ENCODE results near the gene CST7. TPM values are rescaled to one million over a fixed set of nuclear protein-coding genes. Genes with fewer than 3 reads are reported as not detected.

Gene CST7
- total RNA-seq, 1 experiment from 2014 or later = not detected

- no peaks in the 10 kb centered on the region for H4K20me1 ChIP-seq (ENCODE audit: insufficient read depth)
- H2AFZ ChIP-seq (ENCODE audit: low read depth, low read length, poor library complexity, severe bottlenecking) = no peak overlapping the region
- DNase-seq (ENCODE audit: low read depth, low spot score) (no peak), ATAC-seq (no peak)
- H3K9ac ChIP-seq (ENCODE audit: low read length) = no peak overlapping the region
- no peaks in the 10 kb centered on the region for H3K27me3 ChIP-seq (ENCODE audit: insufficient read depth, low read length)
- H3K4me2 ChIP-seq (ENCODE audit: low read length) = no peak overlapping the region
- H3K79me2 ChIP-seq (ENCODE audit: insufficient read depth, low read length) = no peaks in the 10 kb centered on the region
- peaks cover 0 to 5% of the 10 kb centered on the region in 2 experiments; a peak in 1 of 4 replicates for H3K9me3 ChIP-seq (ENCODE audit: control insufficient read depth in 1 of 2, insufficient read depth in 1 of 2, low read depth in 1 of 2, low read length in 2 of 2)
- RAD21 ChIA-PET (ENCODE audit: low non-redundant PET in 1 of 2, low total read pairs in 2 of 2, uncharacterized antibody in 2 of 2, unreplicated experiment in 2 of 2) = no interaction called here
- TF ChIP-seq ZNF274 (IDR thresholded peaks at IDR 0.05; ENCODE audit: low read depth, low read length) = no peak
- no peaks in the 10 kb centered on the region for H3K4me1 ChIP-seq (ENCODE audit: control insufficient read depth in 1 of 2, insufficient read depth in 2 of 2, low read length in 2 of 2)
- CTCF ChIA-PET = no interaction called here
- intact Hi-C loops (cut with micrococcal nuclease) = no loop called here
- no peak overlapping the region for H3K27ac ChIP-seq (ENCODE audit: low read depth, low read length)
- POLR2A ChIA-PET = no interaction called here
- no peaks in the 10 kb centered on the region for H3K9me2 ChIP-seq (ENCODE audit: insufficient read depth)
- BruUV-seq (replicated peaks) = no TSS peak
- H3K36me3 ChIP-seq (ENCODE audit: control insufficient read depth in 1 of 2, insufficient read depth in 2 of 2, low read length in 2 of 2) = no peaks in the 10 kb centered on the region
- no peak overlapping the region for H3K4me3 ChIP-seq (replicated peaks in 1 of 2; ENCODE audit: low read depth in 1 of 2, low read length in 2 of 2)
These were observed 10.0 kb upstream of the CST7 start for GRCh38 chr20:24939036-24939435.

GRCh38 chr20:24942679-24943078 lies 6.4 kb upstream of the CST7 start:
- POLR2A ChIA-PET = no interaction called here
- Histone ChIP-seq H3K9ac (ENCODE audit: low read length) (no peak overlapping the region), H3K36me3 (ENCODE audit: control insufficient read depth in 1 of 2, insufficient read depth in 2 of 2, low read length in 2 of 2) (no peaks in the 10 kb centered on the region), H3K9me2 (ENCODE audit: insufficient read depth) (no peaks in the 10 kb centered on the region), H2AFZ (ENCODE audit: low read depth, low read length, poor library complexity, severe bottlenecking) (no peak overlapping the region), H3K9me3 (ENCODE audit: control insufficient read depth in 1 of 2, insufficient read depth in 1 of 2, low read depth in 1 of 2, low read length in 2 of 2) (peaks cover 0 to 5% of the 10 kb centered on the region in 2 experiments; a peak in 1 of 4 replicates), H3K4me2 (ENCODE audit: low read length) (no peak overlapping the region), H4K20me1 (ENCODE audit: insufficient read depth) (no peaks in the 10 kb centered on the region), H3K79me2 (ENCODE audit: insufficient read depth, low read length) (no peaks in the 10 kb centered on the region), H3K27me3 (ENCODE audit: insufficient read depth, low read length) (no peaks in the 10 kb centered on the region), H3K4me3 (replicated peaks in 1 of 2; ENCODE audit: low read depth in 1 of 2, low read length in 2 of 2) (no peak overlapping the region), H3K4me1 (ENCODE audit: control insufficient read depth in 1 of 2, insufficient read depth in 2 of 2, low read length in 2 of 2) (no peaks in the 10 kb centered on the region), H3K27ac (ENCODE audit: low read depth, low read length) (no peak overlapping the region)
- intact Hi-C loops (cut with micrococcal nuclease) = no loop called here
- RAD21 ChIA-PET (ENCODE audit: low non-redundant PET in 1 of 2, low total read pairs in 2 of 2, uncharacterized antibody in 2 of 2, unreplicated experiment in 2 of 2) = no interaction called here
- TF ChIP-seq REST (IDR thresholded peaks at IDR 0.05; ENCODE audit: low read depth) (no peak), EZH2phosphoT487 (IDR thresholded peaks at IDR 0.05; ENCODE audit: borderline replicate concordance) (no peak), ELF1 (IDR thresholded peaks at IDR 0.05; ENCODE audit: borderline replicate concordance, low read depth) (no peak), ZNF274 (IDR thresholded peaks at IDR 0.05; ENCODE audit: low read depth, low read length) (no peak), CEBPB (IDR thresholded peaks at IDR 0.05; ENCODE audit: low read depth) (no peak), POLR2AphosphoS5 (IDR thresholded peaks at IDR 0.05; ENCODE audit: low read depth, low read length) (no peak), CBX3 (IDR thresholded peaks at IDR 0.05; ENCODE audit: low read depth) (no peak), EZH2 (IDR thresholded peaks at IDR 0.05) (no peak), POLR2A (IDR thresholded peaks at IDR 0.05; ENCODE audit: borderline replicate concordance, extremely low read depth, insufficient read depth, insufficient read length) (no peak), RAD21 (IDR thresholded peaks at IDR 0.05; ENCODE audit: low read depth) (no peak), YY1 (IDR thresholded peaks at IDR 0.05; ENCODE audit: extremely low read depth, insufficient replicate concordance, low read depth, low read length) (no peak), SP1 (IDR thresholded peaks at IDR 0.05; ENCODE audit: low read depth) (no peak)
- TF ChIP-seq, protein P1, sequence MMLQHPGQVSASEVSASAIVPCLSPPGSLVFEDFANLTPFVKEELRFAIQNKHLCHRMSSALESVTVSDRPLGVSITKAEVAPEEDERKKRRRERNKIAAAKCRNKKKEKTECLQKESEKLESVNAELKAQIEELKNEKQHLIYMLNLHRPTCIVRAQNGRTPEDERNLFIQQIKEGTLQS (IDR thresholded peaks at IDR 0.05) = no peak
- TF ChIP-seq, protein P2, sequence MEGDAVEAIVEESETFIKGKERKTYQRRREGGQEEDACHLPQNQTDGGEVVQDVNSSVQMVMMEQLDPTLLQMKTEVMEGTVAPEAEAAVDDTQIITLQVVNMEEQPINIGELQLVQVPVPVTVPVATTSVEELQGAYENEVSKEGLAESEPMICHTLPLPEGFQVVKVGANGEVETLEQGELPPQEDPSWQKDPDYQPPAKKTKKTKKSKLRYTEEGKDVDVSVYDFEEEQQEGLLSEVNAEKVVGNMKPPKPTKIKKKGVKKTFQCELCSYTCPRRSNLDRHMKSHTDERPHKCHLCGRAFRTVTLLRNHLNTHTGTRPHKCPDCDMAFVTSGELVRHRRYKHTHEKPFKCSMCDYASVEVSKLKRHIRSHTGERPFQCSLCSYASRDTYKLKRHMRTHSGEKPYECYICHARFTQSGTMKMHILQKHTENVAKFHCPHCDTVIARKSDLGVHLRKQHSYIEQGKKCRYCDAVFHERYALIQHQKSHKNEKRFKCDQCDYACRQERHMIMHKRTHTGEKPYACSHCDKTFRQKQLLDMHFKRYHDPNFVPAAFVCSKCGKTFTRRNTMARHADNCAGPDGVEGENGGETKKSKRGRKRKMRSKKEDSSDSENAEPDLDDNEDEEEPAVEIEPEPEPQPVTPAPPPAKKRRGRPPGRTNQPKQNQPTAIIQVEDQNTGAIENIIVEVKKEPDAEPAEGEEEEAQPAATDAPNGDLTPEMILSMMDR (IDR thresholded peaks at IDR 0.05 in 2 of 3, conservative IDR thresholded peaks at IDR 0.05 in 1 of 3; ENCODE audit: borderline replicate concordance in 1 of 3, insufficient read depth in 1 of 3, low read depth in 2 of 3, low read length in 2 of 3) = no peak
- CTCF ChIA-PET = no interaction called here
- ATAC-seq (no peak), DNase-seq (ENCODE audit: low read depth, low spot score) (no peak)
- BruUV-seq (replicated peaks) = no TSS peak
